HCT116 (cell line): ENCODE measurements around the gene CD99L2. TPM values are rescaled to one million over a fixed set of nuclear protein-coding genes. Genes with fewer than 3 reads are reported as not detected.

Source experiments
- ATAC-seq: fragments of 200-7000 bp; cut with Tn5 transposase; 2 replicates; pipeline ENCODE4 v1.9.1; 2020; ENCODE audit warnings: mild to moderate bottlenecking, moderate library complexity
- BruUV-seq: library from RNA; stranded (reverse); fragments of 400-500 nt; replicated peaks from 2 replicates; lab custom pipeline; 2021; lab: Mats Ljungman, UMichigan
- CTCF ChIA-PET: fragments of 300-600 bp; sonication (Branson Sonifier 250); formaldehyde crosslinking; loops from one replicate; lab custom pipeline; 2021; ENCODE audit warnings: antibody characterized with exemption; lab: Charles Lee
- POLR2A ChIA-PET: fragments of 300-600, 350-600 bp; sonication (Branson Sonifier 250); formaldehyde crosslinking; loops from one replicate; lab custom pipeline; 2021; ENCODE audit warnings: antibody characterized with exemption; lab: Charles Lee
- RAD21 ChIA-PET, 2 experiments: fragments of 300-600 bp; sonication (Branson Sonifier 250); formaldehyde crosslinking; loops; one replicate each; lab custom pipeline; 2023; ENCODE audit warnings: low total read pairs in 2 of 2; ENCODE audit not compliant: uncharacterized antibody in 2 of 2, unreplicated experiment in 2 of 2, low non-redundant PET in 1 of 2; lab: Charles Lee
- DNase-seq: peaks from one replicate; pipeline ENCODE4 v3.0.0-alpha.2; 2010; ENCODE audit warnings: low read depth, low spot score
- H2AFZ ChIP-seq: fragments of 200-600 bp; shearing (Covaris generic), sonication (generic); 2 replicates; pipeline ENCODE4 v1.6.1; 2017; ENCODE audit warnings: low read depth, mixed run types, mixed read lengths, antibody characterized with exemption, low read length; ENCODE audit not compliant: poor library complexity, severe bottlenecking
- H3K27ac ChIP-seq: 2 replicates; pipeline ENCODE4 v1.5.1; 2012; ENCODE audit warnings: low read depth, low read length
- H3K27me3 ChIP-seq: fragments of 200-600 bp; sonication (generic); 2 replicates; pipeline ENCODE4 v1.6.1; 2016; ENCODE audit warnings: mixed run types, low read length, mixed read lengths; ENCODE audit not compliant: insufficient read depth
- H3K36me3 ChIP-seq, 2 experiments: fragments of 200-500 bp in 1 of 2; fragments of 200-600 bp in 1 of 2; sonication (Bioruptor generic) in 1 of 2; sonication (generic) in 1 of 2; 2 replicates each; pipeline versions ENCODE4 v1.5.1 to v1.6.1; 2014 to 2016; ENCODE audit warnings: low read length in 2 of 2, inconsistent platforms in 1 of 2, mixed read lengths in 1 of 2, mixed run types in 1 of 2; ENCODE audit not compliant: insufficient read depth in 2 of 2, control insufficient read depth in 1 of 2
- H3K4me1 ChIP-seq, 2 experiments: fragments of 200-600 bp in 1 of 2; sonication (generic) in 1 of 2; 2 replicates each; pipeline versions ENCODE4 v1.5.1 to v1.6.1; 2012 to 2017; ENCODE audit warnings: low read length in 2 of 2, inconsistent platforms in 1 of 2, mild to moderate bottlenecking in 1 of 2, mixed read lengths in 1 of 2, mixed run types in 1 of 2, moderate library complexity in 1 of 2; ENCODE audit not compliant: insufficient read depth in 2 of 2, control insufficient read depth in 1 of 2
- H3K4me2 ChIP-seq: fragments of 200-600 bp; sonication (generic); 2 replicates; pipeline ENCODE4 v1.6.1; 2017; ENCODE audit warnings: mixed run types, low read length, mixed read lengths
- H3K4me3 ChIP-seq, 2 experiments: fragments of 200-600 bp in 1 of 2; sonication (generic) in 1 of 2; replicated peaks in 1 of 2; 2 replicates each; pipeline ENCODE4 v1.5.1; 2011 to 2016; ENCODE audit warnings: low read length in 2 of 2, control low read depth in 1 of 2, low read depth in 1 of 2, mild to moderate bottlenecking in 1 of 2, mixed read lengths in 1 of 2, mixed run types in 1 of 2
- H3K79me2 ChIP-seq: fragments of 200-600 bp; sonication (generic); 2 replicates; pipeline ENCODE4 v1.6.1; 2017; ENCODE audit warnings: mild to moderate bottlenecking, mixed run types, low read length, moderate library complexity, mixed read lengths; ENCODE audit not compliant: insufficient read depth
- H3K9ac ChIP-seq: fragments of 200-600 bp; sonication (generic); 2 replicates; pipeline ENCODE4 v1.6.1; 2016; ENCODE audit warnings: low read length, mixed read lengths
- H3K9me2 ChIP-seq: fragments of 200-600 bp; sonication (generic), shearing (Covaris generic); 2 replicates; pipeline ENCODE4 v1.6.1; 2017; ENCODE audit warnings: mixed run types, mild to moderate bottlenecking, moderate library complexity; ENCODE audit not compliant: insufficient read depth
- H3K9me3 ChIP-seq, 2 experiments: fragments of 200-500 bp in 1 of 2; fragments of 200-600 bp in 1 of 2; sonication (Bioruptor generic) in 1 of 2; sonication (generic) in 1 of 2; 2 replicates each; pipeline ENCODE4 v1.6.1; 2014 to 2017; ENCODE audit warnings: low read length in 2 of 2, mixed read lengths in 2 of 2, inconsistent platforms in 1 of 2, low read depth in 1 of 2, mild to moderate bottlenecking in 1 of 2, mixed run types in 1 of 2, moderate library complexity in 1 of 2; ENCODE audit not compliant: control insufficient read depth in 1 of 2, insufficient read depth in 1 of 2
- H4K20me1 ChIP-seq: fragments of 200-600 bp; sonication (generic), shearing (Covaris generic); 2 replicates; pipeline ENCODE4 v1.6.1; 2017; ENCODE audit warnings: mixed run types, mild to moderate bottlenecking, moderate library complexity; ENCODE audit not compliant: insufficient read depth
- CBX3 ChIP-seq: IDR thresholded peaks from 2 replicates; pipeline ENCODE4 v1.6.1; 2012; ENCODE audit warnings: low read depth
- ELF1 ChIP-seq: IDR thresholded peaks from 2 replicates; pipeline ENCODE4 v1.6.1; 2012; ENCODE audit warnings: low read depth, borderline replicate concordance
- POLR2A ChIP-seq: IDR thresholded peaks from 2 replicates; pipeline ENCODE4 v1.7.0; 2011; ENCODE audit warnings: borderline replicate concordance; ENCODE audit not compliant: insufficient read depth, insufficient read length; ENCODE audit errors: extremely low read depth
- POLR2AphosphoS5 ChIP-seq: IDR thresholded peaks from 2 replicates; pipeline ENCODE4 v1.6.1; 2011; ENCODE audit warnings: mild to moderate bottlenecking, low read depth, low read length, moderate library complexity
- RAD21 ChIP-seq: IDR thresholded peaks from 2 replicates; pipeline ENCODE4 v1.6.1; 2012; ENCODE audit warnings: low read depth, mild to moderate bottlenecking
- YY1 ChIP-seq: IDR thresholded peaks from 2 replicates; pipeline ENCODE4 v1.6.1; 2011; ENCODE audit warnings: low read length, low read depth, moderate library complexity, mild to moderate bottlenecking; ENCODE audit not compliant: insufficient replicate concordance; ENCODE audit errors: extremely low read depth
- ZFX ChIP-seq: fragments of 450-650 bp; IDR thresholded peaks from 2 replicates; pipeline ENCODE4 v1.6.1; 2017
- intact Hi-C: fragments of 100-400 bp; cut with micrococcal nuclease; formaldehyde crosslinking; loops from 2 replicates; pipeline ENCODE4 v1.10.0; 2022
- total RNA-seq: library from RNA; stranded (reverse); gene quantifications from one replicate; pipeline ENCODE4 v1.2.1, GENCODE V29; 2021; ENCODE audit not compliant: unreplicated experiment
- TF ChIP-seq, protein P1 (sequence below), 3 experiments: fragments of 200-600 bp in 1 of 3; sonication (generic) in 1 of 3; IDR thresholded peaks in 2 of 3; conservative IDR thresholded peaks in 1 of 3; 2 replicates each; pipeline ENCODE4 v1.5.1; 2012 to 2017; ENCODE audit warnings: low read depth in 2 of 3, low read length in 2 of 3, antibody characterized with exemption in 1 of 3, borderline replicate concordance in 1 of 3, control low read depth in 1 of 3, mild to moderate bottlenecking in 1 of 3, mixed read lengths in 1 of 3, mixed run types in 1 of 3, moderate library complexity in 1 of 3; ENCODE audit not compliant: insufficient read depth in 1 of 3

The CD99L2 gene
- total RNA-seq, 1 experiment from 2014 or later = 6.2 TPM

DNA sequence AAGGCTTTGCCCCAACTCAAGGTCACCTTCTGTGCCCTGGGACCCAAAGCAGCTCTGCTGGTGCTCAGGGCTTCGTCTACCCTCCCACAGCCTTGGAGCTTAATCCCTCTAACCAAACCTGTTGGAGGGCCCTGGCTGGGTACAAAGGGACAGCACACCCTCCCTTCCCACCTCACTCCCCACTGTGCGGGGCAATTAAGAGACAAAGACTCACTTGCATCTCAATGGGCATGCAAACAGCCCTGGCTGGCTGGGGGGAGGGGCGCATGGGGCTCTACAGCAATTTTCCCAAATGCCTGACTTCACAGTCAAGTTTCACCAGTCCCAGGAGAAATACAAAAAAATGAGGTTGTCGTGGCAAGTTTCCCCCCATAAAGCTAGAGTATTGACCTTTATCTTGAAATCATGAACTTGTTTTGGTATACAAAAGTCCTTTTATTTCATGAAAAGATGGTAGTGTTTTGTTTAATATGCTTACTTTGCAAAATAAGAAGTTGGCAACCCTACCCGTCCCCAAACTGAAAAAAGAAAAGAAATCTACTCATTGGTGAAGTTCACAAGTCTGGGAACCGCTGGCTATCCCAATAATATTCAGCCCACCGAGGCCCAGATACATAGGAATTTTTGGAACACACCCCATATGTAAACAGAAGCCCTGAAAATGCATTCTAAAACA lies 4.1 kb upstream of the CD99L2 start:
- no peak overlapping the region for H3K9ac ChIP-seq
- peaks cover 0 to 7% of the 10 kb centered on the region in 2 experiments; a peak in 1 of 4 replicates for H3K4me1 ChIP-seq
- CTCF ChIA-PET = no interaction called here
- H3K27me3 ChIP-seq = no peaks in the 10 kb centered on the region
- no peak overlapping the region for H2AFZ ChIP-seq
- DNase-seq = no peak
- no peaks in the 10 kb centered on the region for H4K20me1 ChIP-seq
- no peaks in the 10 kb centered on the region for H3K36me3 ChIP-seq
- RAD21 ChIA-PET = no interaction called here
- no peaks in the 10 kb centered on the region for H3K79me2 ChIP-seq
- no peak overlapping the region for H3K4me2 ChIP-seq
- BruUV-seq = no TSS peak
- H3K27ac ChIP-seq = no peak overlapping the region
- no peak overlapping the region for H3K4me3 ChIP-seq
- no peaks in the 10 kb centered on the region for H3K9me3 ChIP-seq
- ATAC-seq = no peak
- H3K9me2 ChIP-seq = no peaks in the 10 kb centered on the region
- POLR2A ChIA-PET = no interaction called here
- intact Hi-C loops = no loop called here
- TF ChIP-seq POLR2AphosphoS5 = no peak
- no peak for TF ChIP-seq POLR2A
- no peak for TF ChIP-seq RAD21
- TF ChIP-seq ZFX = no peak
- TF ChIP-seq YY1 = no peak
- TF ChIP-seq, protein P1, sequence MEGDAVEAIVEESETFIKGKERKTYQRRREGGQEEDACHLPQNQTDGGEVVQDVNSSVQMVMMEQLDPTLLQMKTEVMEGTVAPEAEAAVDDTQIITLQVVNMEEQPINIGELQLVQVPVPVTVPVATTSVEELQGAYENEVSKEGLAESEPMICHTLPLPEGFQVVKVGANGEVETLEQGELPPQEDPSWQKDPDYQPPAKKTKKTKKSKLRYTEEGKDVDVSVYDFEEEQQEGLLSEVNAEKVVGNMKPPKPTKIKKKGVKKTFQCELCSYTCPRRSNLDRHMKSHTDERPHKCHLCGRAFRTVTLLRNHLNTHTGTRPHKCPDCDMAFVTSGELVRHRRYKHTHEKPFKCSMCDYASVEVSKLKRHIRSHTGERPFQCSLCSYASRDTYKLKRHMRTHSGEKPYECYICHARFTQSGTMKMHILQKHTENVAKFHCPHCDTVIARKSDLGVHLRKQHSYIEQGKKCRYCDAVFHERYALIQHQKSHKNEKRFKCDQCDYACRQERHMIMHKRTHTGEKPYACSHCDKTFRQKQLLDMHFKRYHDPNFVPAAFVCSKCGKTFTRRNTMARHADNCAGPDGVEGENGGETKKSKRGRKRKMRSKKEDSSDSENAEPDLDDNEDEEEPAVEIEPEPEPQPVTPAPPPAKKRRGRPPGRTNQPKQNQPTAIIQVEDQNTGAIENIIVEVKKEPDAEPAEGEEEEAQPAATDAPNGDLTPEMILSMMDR (IDR thresholded peaks at IDR 0.05 in 2 of 3, conservative IDR thresholded peaks at IDR 0.05 in 1 of 3; ENCODE audit: borderline replicate concordance in 1 of 3, insufficient read depth in 1 of 3, low read depth in 2 of 3, low read length in 2 of 3) = no peak
- TF ChIP-seq CBX3 = no peak
- TF ChIP-seq ELF1 = no peak
- TF ChIP-seq, all 23 proteins: peak for 0
